Calu3 (cell line): ENCODE results near the gene SULF2. TPM values are rescaled to one million over a fixed set of nuclear protein-coding genes. Genes with fewer than 3 reads are reported as not detected.

ENCODE experiments used
- BruUV-seq: library from RNA; stranded (reverse); fragments of 400-500 nt; replicated peaks from 2 replicates; lab custom pipeline; 2021; lab: Mats Ljungman, UMichigan
- CTCF ChIA-PET: fragments of 300-600 bp; sonication (Branson Sonifier 250); formaldehyde crosslinking; loops from one replicate; lab custom pipeline; 2022; ENCODE audit warnings: antibody characterized with exemption; lab: Charles Lee
- DNase-seq: peaks from one replicate; pipeline ENCODE4 v3.0.0; 2022
- H3K27ac Mint-ChIP-seq: one replicate; pipeline ENCODE4 v1.8.0; 2022; ENCODE audit warnings: mixed read lengths; ENCODE audit not compliant: unreplicated experiment
- H3K27me3 Mint-ChIP-seq: one replicate; pipeline ENCODE4 v1.8.0; 2022; ENCODE audit warnings: mixed read lengths; ENCODE audit not compliant: unreplicated experiment
- H3K36me3 Mint-ChIP-seq: one replicate; pipeline ENCODE4 v1.8.0; 2022; ENCODE audit warnings: mild to moderate bottlenecking, moderate library complexity, mixed read lengths; ENCODE audit not compliant: insufficient read depth, unreplicated experiment
- H3K4me1 Mint-ChIP-seq: one replicate; pipeline ENCODE4 v1.8.0; 2022; ENCODE audit warnings: mild to moderate bottlenecking, low read depth, mixed read lengths; ENCODE audit not compliant: unreplicated experiment
- H3K4me3 Mint-ChIP-seq: one replicate; pipeline ENCODE4 v1.8.0; 2022; ENCODE audit warnings: mild to moderate bottlenecking, low read depth, moderate library complexity, mixed read lengths; ENCODE audit not compliant: unreplicated experiment
- H3K9me3 Mint-ChIP-seq: one replicate; pipeline ENCODE4 v1.8.0; 2022; ENCODE audit warnings: low read depth, mixed read lengths; ENCODE audit not compliant: unreplicated experiment
- intact Hi-C: fragments of 100-400 bp; cut with micrococcal nuclease; formaldehyde crosslinking; loops from one replicate; pipeline ENCODE4 v1.10.0; 2022; ENCODE audit not compliant: unreplicated experiment
- total RNA-seq: library from RNA; stranded (reverse); gene quantifications from 2 replicates; pipeline ENCODE4 v1.2.3, GENCODE V29; 2022
- TF ChIP-seq, protein P1 (sequence below): fragments of 200-600 bp; IDR thresholded peaks from one replicate; pipeline ENCODE4 v1.8.0; 2022; ENCODE audit warnings: antibody characterized with exemption; ENCODE audit not compliant: unreplicated experiment

The SULF2 gene
- total RNA-seq, 1 experiment from 2014 or later: 112 TPM

DNA sequence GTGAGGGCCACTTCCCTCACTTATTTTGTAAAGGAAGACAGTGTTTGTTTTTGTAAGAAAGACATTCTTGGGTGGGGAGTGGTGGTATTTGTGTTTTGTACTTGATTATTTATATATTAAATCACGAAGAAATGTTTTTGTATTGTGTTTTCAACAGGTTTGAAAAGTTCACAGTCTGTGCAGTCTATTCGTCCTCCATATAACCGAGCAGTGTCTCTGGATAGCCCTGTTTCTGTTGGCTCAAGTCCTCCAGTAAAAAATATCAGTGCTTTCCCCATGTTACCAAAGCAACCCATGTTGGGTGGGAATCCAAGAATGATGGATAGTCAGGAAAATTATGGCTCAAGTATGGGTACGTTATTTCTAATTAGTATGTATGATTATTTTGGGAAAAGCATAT lies 146.4 kb downstream of the SULF2 start:
- intact Hi-C loops: no loop called here
- CTCF ChIA-PET: no interaction called here

DNA sequence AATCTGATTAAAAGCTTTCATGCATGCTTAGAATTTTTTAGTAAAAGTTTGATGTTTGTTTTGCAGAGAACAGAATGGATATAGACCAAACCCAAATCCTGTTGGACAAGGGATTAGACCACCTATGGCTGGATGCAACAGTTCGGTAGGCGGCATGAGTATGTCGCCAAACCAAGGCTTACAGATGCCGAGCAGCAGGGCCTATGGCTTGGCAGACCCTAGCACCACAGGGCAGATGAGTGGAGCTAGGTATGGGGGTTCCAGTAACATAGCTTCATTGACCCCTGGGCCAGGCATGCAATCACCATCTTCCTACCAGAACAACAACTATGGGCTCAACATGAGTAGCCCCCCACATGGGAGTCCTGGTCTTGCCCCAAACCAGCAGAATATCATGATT lies 150.0 kb downstream of the SULF2 start:
- no peaks in the 10 kb centered on the region for H3K4me1 Mint-ChIP-seq
- no peak overlapping the region for H3K4me3 Mint-ChIP-seq
- no peaks in the 10 kb centered on the region for H3K9me3 Mint-ChIP-seq
- peaks cover 55% of the 10 kb centered on the region for H3K36me3 Mint-ChIP-seq
- no peak for DNase-seq
- no peak overlapping the region for H3K27ac Mint-ChIP-seq
- H3K27me3 Mint-ChIP-seq: no peaks in the 10 kb centered on the region
- BruUV-seq: no TSS peak
- intact Hi-C loops: no loop called here
- CTCF ChIA-PET: interaction anchor here (1.5 kb wide), 1 partner anchor 20 kb away, joined by 3 read pairs; no protein-coding TSS in a partner anchor
- TF ChIP-seq, protein P1, sequence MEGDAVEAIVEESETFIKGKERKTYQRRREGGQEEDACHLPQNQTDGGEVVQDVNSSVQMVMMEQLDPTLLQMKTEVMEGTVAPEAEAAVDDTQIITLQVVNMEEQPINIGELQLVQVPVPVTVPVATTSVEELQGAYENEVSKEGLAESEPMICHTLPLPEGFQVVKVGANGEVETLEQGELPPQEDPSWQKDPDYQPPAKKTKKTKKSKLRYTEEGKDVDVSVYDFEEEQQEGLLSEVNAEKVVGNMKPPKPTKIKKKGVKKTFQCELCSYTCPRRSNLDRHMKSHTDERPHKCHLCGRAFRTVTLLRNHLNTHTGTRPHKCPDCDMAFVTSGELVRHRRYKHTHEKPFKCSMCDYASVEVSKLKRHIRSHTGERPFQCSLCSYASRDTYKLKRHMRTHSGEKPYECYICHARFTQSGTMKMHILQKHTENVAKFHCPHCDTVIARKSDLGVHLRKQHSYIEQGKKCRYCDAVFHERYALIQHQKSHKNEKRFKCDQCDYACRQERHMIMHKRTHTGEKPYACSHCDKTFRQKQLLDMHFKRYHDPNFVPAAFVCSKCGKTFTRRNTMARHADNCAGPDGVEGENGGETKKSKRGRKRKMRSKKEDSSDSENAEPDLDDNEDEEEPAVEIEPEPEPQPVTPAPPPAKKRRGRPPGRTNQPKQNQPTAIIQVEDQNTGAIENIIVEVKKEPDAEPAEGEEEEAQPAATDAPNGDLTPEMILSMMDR: no peak

More for the DNA sequence above, 146.4 kb downstream of the SULF2 start:
- no TSS peak for BruUV-seq
- no peak overlapping the region for H3K27ac Mint-ChIP-seq
- H3K36me3 Mint-ChIP-seq: peaks cover 65% of the 10 kb centered on the region
- TF ChIP-seq, protein P1: no peak
- no peak for DNase-seq
- no peaks in the 10 kb centered on the region for H3K27me3 Mint-ChIP-seq
- H3K9me3 Mint-ChIP-seq: no peaks in the 10 kb centered on the region
- no peaks in the 10 kb centered on the region for H3K4me1 Mint-ChIP-seq
- H3K4me3 Mint-ChIP-seq: no peak overlapping the region

DNA sequence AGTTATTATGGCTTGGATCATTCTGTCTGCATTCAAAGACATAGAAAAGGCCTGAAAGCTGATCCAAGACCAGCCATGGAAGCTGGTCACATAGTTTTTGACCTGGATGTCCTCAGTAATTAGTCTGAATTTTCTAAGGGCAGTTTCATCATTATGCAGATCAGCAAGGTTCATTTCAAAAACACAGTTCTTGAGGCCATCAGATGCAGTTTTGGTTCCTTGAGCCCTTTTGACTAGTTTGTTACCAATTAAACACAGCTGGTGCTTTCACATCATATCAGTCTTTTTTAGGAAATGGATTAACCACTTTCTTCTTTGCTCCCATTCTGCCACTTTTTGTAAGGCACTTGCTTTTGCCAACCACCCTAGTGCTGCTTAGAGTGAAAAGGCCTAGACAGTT lies 154.2 kb downstream of the SULF2 start:
- Mint-ChIP-seq H3K36me3 (peaks cover 35% of the 10 kb centered on the region), H3K27me3 (no peaks in the 10 kb centered on the region), H3K9me3 (no peaks in the 10 kb centered on the region), H3K4me1 (no peaks in the 10 kb centered on the region), H3K4me3 (no peak overlapping the region), H3K27ac (no peak overlapping the region)
- intact Hi-C loops: no loop called here
- no peak for DNase-seq
- CTCF ChIA-PET: interaction anchor here (0.7 kb wide), 1 partner anchor 29 kb away, joined by 6 read pairs; no protein-coding TSS in a partner anchor
- TF ChIP-seq, protein P1: no peak
- no TSS peak for BruUV-seq

DNA sequence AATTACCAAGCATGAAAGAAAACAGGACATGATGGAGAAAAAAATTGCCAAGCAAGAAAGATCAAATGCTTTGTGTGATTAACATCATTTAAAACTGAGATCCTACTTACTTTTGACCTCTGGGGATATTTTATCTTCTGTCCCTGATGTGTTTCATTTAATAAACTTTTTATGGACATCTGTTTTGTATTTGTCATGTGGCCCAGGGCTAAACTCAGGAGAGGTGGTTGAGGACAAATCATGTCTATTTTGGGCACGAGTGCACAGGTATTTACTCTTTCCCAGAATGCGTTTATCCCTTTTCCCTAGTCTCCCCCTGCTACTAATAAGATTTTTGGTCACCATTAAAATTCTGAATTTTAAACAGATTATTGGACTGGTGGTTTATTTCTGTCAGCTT lies 155.4 kb downstream of the SULF2 start:
- H3K27ac Mint-ChIP-seq: no peak overlapping the region
- DNase-seq: no peak
- TF ChIP-seq, protein P1: no peak
- BruUV-seq: no TSS peak
- H3K9me3 Mint-ChIP-seq: no peaks in the 10 kb centered on the region
- no peak overlapping the region for H3K4me3 Mint-ChIP-seq
- H3K36me3 Mint-ChIP-seq: peaks cover 27% of the 10 kb centered on the region
- no peaks in the 10 kb centered on the region for H3K27me3 Mint-ChIP-seq
- CTCF ChIA-PET: interaction anchor here (0.6 to 0.7 kb wide), 3 partner anchors 34 to 425 kb away, joined by 4 to 5 read pairs (median 4); no protein-coding TSS in a partner anchor
- intact Hi-C loops: loop anchor here (10.0 kb wide), 1 partner anchor 425 kb away; no protein-coding TSS in a partner anchor
- H3K4me1 Mint-ChIP-seq: no peaks in the 10 kb centered on the region
